ENCODE measurements around the gene SLC25A10.

DNA sequence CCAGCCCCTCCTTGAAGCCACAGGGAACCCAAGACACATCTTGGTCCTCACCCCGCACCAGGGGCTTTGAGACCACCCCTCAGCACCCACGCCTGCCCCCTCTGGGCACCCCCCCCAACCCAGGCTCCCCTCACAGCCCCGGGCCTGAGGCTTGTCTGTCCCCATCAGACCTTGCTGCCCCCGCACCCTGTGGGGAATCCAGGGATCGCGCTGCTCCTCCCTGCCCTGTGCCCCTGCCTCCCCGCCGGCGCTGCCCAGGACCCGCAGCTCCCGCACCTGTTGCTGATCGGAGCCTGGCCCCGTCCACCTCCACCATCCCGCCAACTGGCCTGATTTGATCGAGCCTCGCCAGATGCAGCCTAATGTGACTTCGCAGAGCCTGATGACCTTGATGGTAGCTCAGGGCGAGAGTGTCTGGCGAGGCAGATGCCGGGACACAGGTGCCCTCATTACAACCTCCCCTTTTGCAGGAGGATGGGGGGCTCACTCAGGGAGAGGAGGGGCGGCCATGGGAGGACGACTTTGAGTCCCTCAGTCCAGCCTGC is 29.0 kb downstream of the SLC25A10 start:
- TF ChIP-seq, protein P1, sequence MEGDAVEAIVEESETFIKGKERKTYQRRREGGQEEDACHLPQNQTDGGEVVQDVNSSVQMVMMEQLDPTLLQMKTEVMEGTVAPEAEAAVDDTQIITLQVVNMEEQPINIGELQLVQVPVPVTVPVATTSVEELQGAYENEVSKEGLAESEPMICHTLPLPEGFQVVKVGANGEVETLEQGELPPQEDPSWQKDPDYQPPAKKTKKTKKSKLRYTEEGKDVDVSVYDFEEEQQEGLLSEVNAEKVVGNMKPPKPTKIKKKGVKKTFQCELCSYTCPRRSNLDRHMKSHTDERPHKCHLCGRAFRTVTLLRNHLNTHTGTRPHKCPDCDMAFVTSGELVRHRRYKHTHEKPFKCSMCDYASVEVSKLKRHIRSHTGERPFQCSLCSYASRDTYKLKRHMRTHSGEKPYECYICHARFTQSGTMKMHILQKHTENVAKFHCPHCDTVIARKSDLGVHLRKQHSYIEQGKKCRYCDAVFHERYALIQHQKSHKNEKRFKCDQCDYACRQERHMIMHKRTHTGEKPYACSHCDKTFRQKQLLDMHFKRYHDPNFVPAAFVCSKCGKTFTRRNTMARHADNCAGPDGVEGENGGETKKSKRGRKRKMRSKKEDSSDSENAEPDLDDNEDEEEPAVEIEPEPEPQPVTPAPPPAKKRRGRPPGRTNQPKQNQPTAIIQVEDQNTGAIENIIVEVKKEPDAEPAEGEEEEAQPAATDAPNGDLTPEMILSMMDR (IDR thresholded peaks at IDR 0.05; ENCODE audit: low read length), result no peak
- no peak for TF ChIP-seq EZH2 (optimal IDR thresholded peaks at IDR 0.05; ENCODE audit: low read depth, low read length)
- no peak for TF ChIP-seq EZH2phosphoT487 (IDR thresholded peaks at IDR 0.05; ENCODE audit: low read length)

All from MM.1S (cell line).